Measurements from ENCODE around the gene TXNL4B.

GRCh38 chr16:72107371-72107770 is 14.0 kb upstream of the TXNL4B start:
- TF ChIP-seq CTCF (IDR thresholded peaks at IDR 0.05; ENCODE audit: low read depth, low read length) (no peak), POLR2A (IDR thresholded peaks at IDR 0.05; ENCODE audit: extremely low read depth, insufficient read length) (no peak), MAX (IDR thresholded peaks at IDR 0.05; ENCODE audit: low read depth, low read length) (no peak), MYC (IDR thresholded peaks at IDR 0.05; ENCODE audit: low read depth, low read length) (no peak)
